SK-N-SH treated with all-trans-retinoic acid at 6 μM for 48 hours (cell line): ENCODE results near the gene ZNF385C.

ENCODE experiments used
- GLIS3 ChIP-seq: fragments of 250-450 bp; sonication (Bioruptor Pico); IDR thresholded peaks from 2 replicates; pipeline ENCODE4 v1.5.0; 2020; ENCODE audit warnings: mild to moderate bottlenecking, moderate library complexity
- RARB ChIP-seq: fragments of 250-450 bp; sonication (Bioruptor Pico); IDR thresholded peaks from 2 replicates; pipeline ENCODE4 v1.8.0; 2021; ENCODE audit warnings: mild to moderate bottlenecking, moderate library complexity
- ZFP3 ChIP-seq: fragments of 250-450 bp; sonication (Bioruptor Pico); IDR thresholded peaks from 2 replicates; pipeline ENCODE4 v1.5.0; 2020; ENCODE audit warnings: mild to moderate bottlenecking, moderate library complexity
- ZFP30 ChIP-seq: fragments of 450-650 bp; formaldehyde crosslinking; IDR thresholded peaks from 2 replicates; pipeline ENCODE4 v1.5.0; 2022; ENCODE audit warnings: mild to moderate bottlenecking, moderate library complexity
- ZNF8 ChIP-seq: fragments of 450-650 bp; formaldehyde crosslinking; IDR thresholded peaks from 2 replicates; pipeline ENCODE4 v1.5.0; 2020; ENCODE audit warnings: mild to moderate bottlenecking, moderate library complexity
- TF ChIP-seq, protein P1 (sequence below): fragments of 250-450 bp; sonication (Bioruptor Pico); IDR thresholded peaks from 2 replicates; pipeline ENCODE4 v1.5.1; 2021; ENCODE audit warnings: mild to moderate bottlenecking, moderate library complexity

DNA sequence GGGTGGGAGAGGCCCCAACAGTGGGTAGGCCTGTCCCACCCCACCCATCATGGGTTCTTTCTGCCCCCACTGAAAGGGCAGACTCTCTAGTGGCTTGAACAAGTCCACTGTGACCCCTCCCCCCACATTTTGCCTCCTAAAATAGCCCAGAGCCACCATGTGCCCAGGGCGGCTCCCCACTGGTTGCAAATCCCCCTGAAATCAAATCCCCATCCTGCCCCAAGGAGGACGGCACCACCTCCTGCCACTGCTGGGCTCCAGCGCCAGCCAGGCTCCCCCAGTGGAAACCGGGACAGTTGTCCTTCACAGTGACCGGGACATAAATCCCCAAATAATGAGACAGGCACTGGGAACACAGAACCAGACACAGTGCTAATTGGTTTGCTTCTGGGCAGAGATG is 20.5 kb downstream of the ZNF385C start:
- TF ChIP-seq, protein P1, sequence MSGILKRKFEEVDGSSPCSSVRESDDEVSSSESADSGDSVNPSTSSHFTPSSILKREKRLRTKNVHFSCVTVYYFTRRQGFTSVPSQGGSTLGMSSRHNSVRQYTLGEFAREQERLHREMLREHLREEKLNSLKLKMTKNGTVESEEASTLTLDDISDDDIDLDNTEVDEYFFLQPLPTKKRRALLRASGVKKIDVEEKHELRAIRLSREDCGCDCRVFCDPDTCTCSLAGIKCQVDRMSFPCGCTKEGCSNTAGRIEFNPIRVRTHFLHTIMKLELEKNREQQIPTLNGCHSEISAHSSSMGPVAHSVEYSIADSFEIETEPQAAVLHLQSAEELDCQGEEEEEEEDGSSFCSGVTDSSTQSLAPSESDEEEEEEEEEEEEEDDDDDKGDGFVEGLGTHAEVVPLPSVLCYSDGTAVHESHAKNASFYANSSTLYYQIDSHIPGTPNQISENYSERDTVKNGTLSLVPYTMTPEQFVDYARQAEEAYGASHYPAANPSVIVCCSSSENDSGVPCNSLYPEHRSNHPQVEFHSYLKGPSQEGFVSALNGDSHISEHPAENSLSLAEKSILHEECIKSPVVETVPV (CRISPR knock-in tag): no peak
- no peak for TF ChIP-seq GLIS3 (CRISPR knock-in tag)
- no peak for TF ChIP-seq ZFP30 (CRISPR knock-in tag)
- TF ChIP-seq ZNF8: no peak
- no peak for TF ChIP-seq RARB (CRISPR knock-in tag)
- no peak for TF ChIP-seq ZFP3 (CRISPR knock-in tag)
